Natural killer cell (primary cell): ENCODE measurements around the gene UGT1A9. TPM values are rescaled to one million over a fixed set of nuclear protein-coding genes. Genes with fewer than 3 reads are reported as not detected.

Source experiments
- ATAC-seq, 3 donors: fragments of 150-1000 bp in 2 of 3; fragments of 200-7000 bp in 1 of 3; cut with Tn5 transposase; 1 replicate in 1 of 3; 2 replicates in 2 of 3; pipeline ENCODE4 v1.10.0; 2021; ENCODE audit warnings: mild to moderate bottlenecking in 2 of 3, moderate library complexity in 2 of 3
- DNase-seq, 2 donors: peaks; one replicate each; pipeline versions ENCODE4 v3.0.0 to v3.0.0-alpha.2; 2013 to 2021; ENCODE audit warnings: mixed read lengths in 1 of 2
- H3K27ac ChIP-seq: one replicate; pipeline ENCODE4 v1.5.1; 2013; ENCODE audit warnings: mild to moderate bottlenecking, low read length
- H3K27me3 ChIP-seq: one replicate; pipeline ENCODE4 v1.6.1; 2013; ENCODE audit warnings: low read length; ENCODE audit not compliant: control insufficient read depth, insufficient read depth
- H3K36me3 ChIP-seq: one replicate; pipeline ENCODE4 v1.6.1; 2013; ENCODE audit warnings: low read length; ENCODE audit not compliant: control insufficient read depth, insufficient read depth
- H3K4me1 ChIP-seq: one replicate; pipeline ENCODE4 v1.6.1; 2013; ENCODE audit warnings: low read length; ENCODE audit not compliant: control insufficient read depth, insufficient read depth
- H3K4me3 ChIP-seq: one replicate; pipeline ENCODE4 v1.5.1; 2013; ENCODE audit warnings: low read length
- H3K9me3 ChIP-seq: one replicate; pipeline ENCODE4 v1.6.1; 2013; ENCODE audit warnings: low read length; ENCODE audit not compliant: control insufficient read depth, insufficient read depth
- H3K27ac Mint-ChIP-seq, 2 donors: one replicate each; pipeline ENCODE4 v1.8.0; 2022; ENCODE audit warnings: mild to moderate bottlenecking in 2 of 2, mixed read lengths in 2 of 2, moderate library complexity in 1 of 2
- H3K27me3 Mint-ChIP-seq, 2 donors: one replicate each; pipeline ENCODE4 v1.8.0; 2022; ENCODE audit warnings: low read depth in 2 of 2, mixed read lengths in 2 of 2
- H3K36me3 Mint-ChIP-seq: one replicate; pipeline ENCODE4 v1.8.0; 2022; ENCODE audit warnings: mixed read lengths
- H3K4me1 Mint-ChIP-seq, 2 donors: one replicate each; pipeline ENCODE4 v1.8.0; 2022; ENCODE audit warnings: mixed read lengths in 2 of 2
- H3K4me3 Mint-ChIP-seq: one replicate; pipeline ENCODE4 v1.8.0; 2022; ENCODE audit warnings: mild to moderate bottlenecking, moderate library complexity, mixed read lengths
- H3K9me3 Mint-ChIP-seq, 2 donors: one replicate each; pipeline ENCODE4 v1.8.0; 2022; ENCODE audit warnings: mixed read lengths in 2 of 2
- CTCF ChIP-seq: fragments of 200-600 bp; IDR thresholded peaks from one replicate; pipeline ENCODE4 v1.8.0; 2022; ENCODE audit warnings: antibody characterized with exemption
- WGBS: methylation state at CpG from one replicate; pipeline ENCODE4 v1.1.7; 2013; ENCODE audit warnings: missing lambda C conversion rate; ENCODE audit not compliant: insufficient coverage; 5-methylcytosine and 5-hydroxymethylcytosine counted together
- intact Hi-C: fragments of 100-400 bp; cut with micrococcal nuclease; formaldehyde crosslinking; loops from one replicate; pipeline ENCODE4 v1.14.2; 2022
- total RNA-seq, 4 donors: library from RNA; stranded (reverse); fragments of 120-200 nt in 1 of 4; gene quantifications; one replicate each; pipeline versions ENCODE4 v1.2.3 to v1.2.4, GENCODE V29; 2013 to 2022

UGT1A9 gene
- total RNA-seq, 3 donors from 2014 or later (not counting 1 experiment from before 2014, with no cell fraction given): not detected

- no peak overlapping the region for H3K4me3 Mint-ChIP-seq
- no peak for ATAC-seq
- peaks cover 10 to 14% of the 10 kb centered on the region in 2 donors for H3K27me3 Mint-ChIP-seq
- no peaks in the 10 kb centered on the region for H3K4me1 Mint-ChIP-seq
- Histone ChIP-seq H3K27ac (no peak overlapping the region), H3K4me3 (no peak overlapping the region), H3K27me3 (no peaks in the 10 kb centered on the region), H3K9me3 (no peaks in the 10 kb centered on the region), H3K36me3 (no peaks in the 10 kb centered on the region), H3K4me1 (no peaks in the 10 kb centered on the region)
- WGBS: 90% methylated on average over 2 of the region's 2 CpGs
- H3K9me3 Mint-ChIP-seq: no peaks in the 10 kb centered on the region
- no peak overlapping the region for H3K27ac Mint-ChIP-seq
- no peak for TF ChIP-seq CTCF
- no peak for DNase-seq
- H3K36me3 Mint-ChIP-seq: no peaks in the 10 kb centered on the region
- intact Hi-C loops: no loop called here
These were observed 87.2 kb downstream of the UGT1A9 start for GRCh38 chr2:233758849-233759248.

GRCh38 chr2:233760043-233760442 is 88.3 kb downstream of the UGT1A9 start, which contains the start of gene UGT1A1:
Gene UGT1A1, plus strand, starts transcription at chr2:233760270. Its CDS starts 18 bp downstream, at chr2:233760288.
- Histone ChIP-seq H3K27ac (no peak within 1 kb of the TSS), H3K4me3 (no peak within 1 kb of the TSS), H3K36me3 (no peaks in the 10 kb centered on the region), H3K27me3 (no peaks in the 10 kb centered on the region), H3K4me1 (no peaks in the 10 kb centered on the region), H3K9me3 (no peaks in the 10 kb centered on the region)
- Mint-ChIP-seq H3K4me3 (no peak within 1 kb of the TSS), H3K36me3 (no peaks in the 10 kb centered on the region), H3K4me1 (no peaks in the 10 kb centered on the region), H3K27me3 (peaks cover 16 to 18% of the 10 kb centered on the region in 2 donors), H3K9me3 (no peaks in the 10 kb centered on the region), H3K27ac (no peak within 1 kb of the TSS)
- TF ChIP-seq CTCF: no peak
- 90% methylated on average over 4 of the region's 6 CpGs for WGBS
- intact Hi-C loops: no loop called here
- ATAC-seq (no peak), DNase-seq (no peak)

GRCh38 chr2:233761040-233761769 is 89.5 kb downstream of the UGT1A9 start:
- H3K27me3 ChIP-seq: no peaks in the 10 kb centered on the region
- no peak overlapping the region for H3K27ac ChIP-seq
- H3K9me3 ChIP-seq: no peaks in the 10 kb centered on the region
- Mint-ChIP-seq H3K4me1 (no peaks in the 10 kb centered on the region), H3K4me3 (no peak overlapping the region), H3K27me3 (peaks cover 18% of the 10 kb centered on the region in 2 donors), H3K9me3 (no peaks in the 10 kb centered on the region), H3K36me3 (no peaks in the 10 kb centered on the region), H3K27ac (no peak overlapping the region)
- WGBS: 90% methylated on average over 4 of the region's 4 CpGs
- H3K36me3 ChIP-seq: no peaks in the 10 kb centered on the region
- no peak for TF ChIP-seq CTCF
- ATAC-seq: no peak
- no peak overlapping the region for H3K4me3 ChIP-seq
- H3K4me1 ChIP-seq: no peaks in the 10 kb centered on the region
- intact Hi-C loops: no loop called here
- no peak for DNase-seq

- Mint-ChIP-seq H3K4me1 (no peaks in the 10 kb centered on the region), H3K27ac (no peak overlapping the region), H3K4me3 (no peak overlapping the region), H3K36me3 (no peaks in the 10 kb centered on the region), H3K9me3 (no peaks in the 10 kb centered on the region), H3K27me3 (peaks cover 26 to 31% of the 10 kb centered on the region in 2 donors)
- 75% methylated on average over 7 of the region's 7 CpGs for WGBS
- intact Hi-C loops: no loop called here
- ATAC-seq (no peak), DNase-seq (no peak)
- H3K27ac ChIP-seq: no peak overlapping the region
- no peak for TF ChIP-seq CTCF
- no peaks in the 10 kb centered on the region for H3K9me3 ChIP-seq
- peaks cover 4% of the 10 kb centered on the region for H3K27me3 ChIP-seq
- H3K4me3 ChIP-seq: no peak overlapping the region
- H3K36me3 ChIP-seq: no peaks in the 10 kb centered on the region
- H3K4me1 ChIP-seq: no peaks in the 10 kb centered on the region
These were observed 92.6 kb downstream of the UGT1A9 start for GRCh38 chr2:233764264-233764663.
